T-helper 1 cell (primary cell): Measurements from ENCODE around the gene KRT84.
"Not testable (repeated sequence)": the region's sequence is repeated elsewhere in the genome, so short reads cannot be mapped to it uniquely, and the experiment has no call there.

Source experiments
- DNase-seq, 5 donors: peaks; one replicate each; pipeline ENCODE4 v3.0.0-alpha.2; 2012 to 2020

KRT84 gene

GRCh38 chr12:52410589-52411248 is 25.3 kb upstream of the KRT84 start:
- not testable (repeated sequence) for DNase-seq

DNA sequence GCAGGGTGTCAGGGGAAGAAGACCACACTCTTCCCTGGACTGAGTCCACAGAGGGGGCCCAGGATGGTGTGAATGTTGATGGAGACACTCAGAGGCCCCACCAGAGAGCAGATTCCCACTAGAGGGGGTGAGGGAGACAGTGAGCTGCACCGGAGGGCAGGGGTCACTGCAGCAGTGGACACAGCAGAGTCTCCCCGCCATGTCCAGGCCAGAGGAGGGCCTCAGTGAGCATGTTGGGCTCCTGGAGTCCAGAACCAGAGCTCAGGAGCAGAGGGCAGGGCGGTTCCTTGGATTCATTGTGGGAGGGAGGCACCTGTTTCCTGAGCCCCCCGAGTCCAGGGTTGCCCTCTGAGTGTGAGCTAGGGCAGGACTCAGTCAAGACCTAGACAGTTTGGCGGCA is 22.5 kb upstream of the KRT84 start:
- DNase-seq = no peak

DNA sequence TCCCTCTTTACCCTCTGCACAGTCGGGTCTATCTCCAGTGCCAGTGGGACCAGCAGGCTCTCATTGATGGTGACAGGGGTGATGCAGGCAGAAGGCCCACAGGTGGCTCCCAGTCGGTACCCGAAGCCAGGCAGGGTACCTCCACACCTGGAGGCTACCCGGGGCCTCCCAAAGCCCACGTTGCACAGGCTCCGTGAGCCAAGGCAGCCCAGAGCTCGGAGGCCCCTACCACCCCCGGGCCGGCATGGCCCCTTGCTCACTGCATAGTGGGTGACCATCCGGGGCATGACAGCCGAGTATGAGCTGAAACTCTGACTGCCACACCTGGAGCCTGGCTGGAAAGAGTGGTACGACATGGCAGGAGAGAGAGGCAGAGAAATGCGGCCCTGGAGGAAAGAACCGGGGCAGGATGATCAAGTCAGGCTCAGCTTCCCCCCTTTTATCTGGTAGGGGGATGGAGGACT is 20.5 kb upstream of the KRT84 start, which contains the start of gene KRT82:
Gene KRT82 (minus strand): TSS at position 414 of the 464 bp plus-strand sequence. CDS start 58 bp downstream, at position 356.
- no peak for DNase-seq

DNA sequence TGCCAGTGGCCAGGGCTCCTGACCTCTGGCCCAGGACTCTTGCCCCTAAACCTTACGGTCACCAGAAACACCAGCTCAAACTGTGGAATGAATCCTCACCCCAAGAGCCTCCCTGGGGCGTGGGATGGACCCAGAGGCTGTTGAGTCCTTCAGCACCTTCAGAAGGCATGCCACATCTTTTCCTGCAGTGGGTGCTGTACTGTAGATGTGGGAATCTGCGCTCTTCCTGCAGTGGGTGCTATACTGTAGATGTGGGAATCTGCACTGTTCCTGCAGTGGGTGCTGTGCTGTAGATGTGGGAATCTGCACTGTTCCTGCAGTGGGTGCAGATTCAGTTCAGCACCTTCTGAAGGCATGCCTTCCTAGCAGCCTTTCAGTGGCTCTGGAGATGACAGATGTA is 19.5 kb upstream of the KRT84 start:
- DNase-seq = no peak

- no peak for DNase-seq
These were observed 18.1 kb upstream of the KRT84 start for GRCh38 chr12:52403561-52403960.

DNA sequence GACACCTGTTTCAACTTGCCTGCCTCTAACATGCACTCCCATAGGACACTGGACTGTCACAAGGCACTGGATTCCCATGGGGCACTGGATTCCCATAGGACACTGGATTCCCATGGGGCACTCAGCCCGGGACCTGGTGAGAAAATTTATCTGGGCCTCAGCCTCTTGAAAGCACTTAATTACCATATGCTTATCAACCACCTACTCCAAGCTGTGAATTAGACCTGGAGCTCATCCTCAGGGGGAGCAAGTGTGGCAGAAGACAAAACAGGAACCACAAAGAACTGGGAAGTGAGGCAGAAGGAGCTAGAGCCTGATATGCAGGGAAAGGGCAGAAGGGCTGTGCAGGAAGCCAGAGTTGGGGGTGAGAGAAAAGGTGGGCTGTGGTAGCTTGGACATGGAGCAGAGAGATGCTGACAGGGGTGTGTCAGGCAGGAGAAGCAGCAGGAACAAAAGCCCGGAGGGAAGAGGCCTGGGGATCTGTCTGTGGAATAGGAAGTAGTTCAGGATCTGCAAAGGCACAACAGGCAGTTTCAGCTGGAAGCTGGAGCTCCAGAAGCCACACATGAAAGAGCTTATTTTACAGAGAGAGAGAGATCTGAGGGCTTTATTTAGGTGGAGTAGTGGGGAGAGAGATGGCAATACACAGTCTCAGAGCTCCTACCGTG is 17.6 kb upstream of the KRT84 start:
- DNase-seq = no peak

DNA sequence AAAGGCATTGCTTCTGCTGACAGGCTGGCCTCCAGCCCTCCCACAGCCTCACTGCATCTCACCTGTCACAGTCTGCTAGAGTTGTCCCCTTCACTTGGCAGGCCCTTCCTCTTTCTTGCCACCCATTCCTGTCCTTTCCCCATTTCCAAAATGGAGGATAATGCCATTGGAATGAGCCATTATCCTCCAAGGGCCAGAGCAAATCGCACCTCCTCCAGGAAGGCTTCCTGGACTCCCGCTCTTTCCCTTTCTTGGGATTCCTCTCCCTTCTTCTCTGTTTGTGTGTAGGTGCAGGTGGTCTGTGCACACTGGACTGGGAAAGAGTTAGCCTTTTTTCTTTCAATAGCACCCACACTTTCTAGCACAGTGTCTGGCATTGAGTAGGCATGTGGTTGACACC is 16.9 kb upstream of the KRT84 start:
- no peak for DNase-seq

DNA sequence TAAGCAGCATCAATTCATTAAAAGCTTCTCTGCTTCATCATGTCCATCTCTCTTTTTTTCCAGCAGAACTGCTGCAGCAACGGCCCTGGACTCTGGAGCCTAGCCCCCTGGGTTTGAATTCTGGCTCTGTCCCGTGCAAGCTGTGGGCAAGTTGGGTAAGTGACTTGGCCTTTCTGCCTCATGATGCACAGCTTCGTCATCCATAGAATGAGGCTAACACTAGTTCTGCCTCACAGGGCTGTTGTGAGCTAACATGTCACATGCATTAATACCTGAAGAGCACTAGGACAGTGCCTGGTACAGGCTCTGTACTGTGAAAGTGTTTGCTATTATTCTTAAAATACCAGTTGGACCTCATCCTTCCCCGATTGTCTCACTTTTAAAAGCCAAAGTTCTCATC is 16.5 kb upstream of the KRT84 start:
- no peak for DNase-seq

GRCh38 chr12:52401526-52401925 is 16.1 kb upstream of the KRT84 start:
- DNase-seq = no peak

DNA sequence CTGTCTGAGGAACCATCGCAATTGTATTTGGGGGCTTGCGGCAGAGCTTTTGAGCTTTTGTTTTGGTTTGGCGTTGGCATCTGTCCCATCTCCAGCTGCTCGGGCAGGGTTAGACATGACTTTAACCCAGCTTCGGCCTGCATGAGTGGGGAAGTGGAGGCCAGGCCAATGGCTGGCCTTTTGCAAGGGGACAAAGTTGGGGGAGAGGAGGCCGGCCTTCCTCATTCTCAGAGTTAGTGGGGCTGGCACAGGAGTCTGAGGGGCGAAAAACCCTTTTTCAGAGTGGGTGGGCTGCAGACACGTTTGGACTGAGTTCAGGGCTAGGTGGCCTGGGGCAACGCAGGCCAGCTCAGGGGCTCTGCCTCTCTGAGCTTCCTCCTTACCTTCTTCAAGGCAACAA is 15.5 kb upstream of the KRT84 start:
- DNase-seq = no peak

DNA sequence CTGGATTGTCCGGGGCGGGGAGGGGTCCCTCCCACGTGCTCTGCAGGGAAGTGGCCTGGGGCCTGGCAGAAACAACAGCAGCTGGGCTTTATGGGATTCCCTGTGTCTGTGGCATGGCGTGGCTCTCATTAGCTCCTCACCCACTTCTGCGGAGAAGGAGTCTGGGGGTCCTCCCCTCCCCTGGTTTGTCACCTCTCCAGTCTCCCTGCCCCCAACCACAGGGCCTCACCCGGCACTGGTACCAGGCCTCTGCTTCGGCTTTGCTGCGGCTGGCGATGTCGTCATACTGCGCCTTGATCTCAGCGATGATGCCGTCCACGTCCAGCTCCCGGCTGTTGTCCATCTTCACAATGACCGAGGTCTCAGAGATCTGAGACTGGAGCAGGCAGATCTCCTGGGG is 14.3 kb upstream of the KRT84 start:
- no peak for DNase-seq

DNA sequence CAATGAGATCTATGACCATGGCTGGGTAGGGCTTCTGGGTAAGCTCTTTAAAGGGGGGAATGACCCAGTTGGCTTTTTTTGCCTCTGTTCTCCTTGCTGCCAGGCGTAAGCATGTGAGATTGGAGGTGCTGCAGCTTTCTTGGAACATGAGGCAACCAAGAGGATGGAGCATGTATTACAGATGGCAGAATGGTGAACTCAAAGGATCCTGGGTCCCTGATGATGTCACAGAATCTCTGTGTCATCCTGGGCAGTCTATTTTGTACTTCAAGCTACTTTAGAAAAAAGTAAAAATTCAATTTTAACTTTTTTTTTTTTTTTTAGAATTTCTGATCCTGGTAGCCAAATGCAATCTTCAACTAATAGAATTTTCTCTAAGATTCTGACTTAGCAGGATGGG is 12.7 kb upstream of the KRT84 start:
- DNase-seq = no peak

- no peak for DNase-seq
These were observed 11.2 kb upstream of the KRT84 start for GRCh38 chr12:52396656-52397055.

- DNase-seq = no peak
These were observed 10.4 kb upstream of the KRT84 start for GRCh38 chr12:52395761-52396434.

DNA sequence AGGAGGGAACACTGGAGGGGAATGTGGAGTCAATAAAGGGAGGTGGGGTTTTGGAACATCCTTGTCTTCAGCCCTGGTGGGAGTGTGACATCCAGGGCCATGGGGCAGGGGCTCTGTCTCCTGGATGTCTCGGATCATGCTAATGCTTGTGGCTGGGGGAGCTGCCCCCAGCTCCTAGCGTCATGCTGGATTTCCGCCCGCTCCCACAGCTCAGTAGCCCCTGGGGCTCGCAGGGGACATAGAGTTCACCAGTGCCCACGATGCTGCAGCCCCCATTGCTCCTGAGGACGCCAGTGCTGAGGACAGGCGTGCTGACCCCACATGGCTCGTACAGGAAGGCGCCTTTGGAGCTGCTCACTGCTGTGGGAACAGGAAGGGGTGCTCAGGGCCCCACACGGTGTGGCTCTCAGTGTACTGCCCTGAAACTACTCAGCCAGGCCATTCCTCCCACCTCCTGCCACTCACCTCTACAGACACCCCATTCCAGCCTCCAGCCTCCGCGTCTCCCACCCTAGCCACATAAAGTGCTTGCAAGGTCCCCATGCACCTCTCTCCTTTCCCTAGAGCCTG is 9.5 kb upstream of the KRT84 start:
- DNase-seq = no peak

GRCh38 chr12:52392465-52393007 is 7.1 kb upstream of the KRT84 start:
- no peak for DNase-seq

DNA sequence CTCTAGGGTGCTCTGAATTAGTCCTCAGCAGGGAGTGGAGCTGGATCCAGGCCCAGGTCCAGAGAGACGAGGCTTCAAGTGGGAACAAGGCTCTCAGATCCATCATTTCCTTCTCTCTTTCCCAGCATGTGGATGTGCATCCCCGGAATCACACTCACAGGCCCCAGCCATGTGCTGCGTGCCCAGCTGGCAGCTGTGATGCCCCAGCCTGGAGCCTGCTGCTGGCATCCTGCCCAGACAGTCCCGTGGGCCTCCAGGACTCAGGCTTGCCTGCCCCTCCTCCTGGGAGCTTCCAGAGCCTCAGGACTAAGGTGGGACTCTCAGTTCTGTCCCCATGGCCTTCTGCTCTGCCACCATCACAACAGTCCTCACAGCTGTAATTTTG is 6.2 kb upstream of the KRT84 start:
- DNase-seq = no peak

- DNase-seq = no peak
These were observed 5.5 kb upstream of the KRT84 start for GRCh38 chr12:52390739-52391617.

DNA sequence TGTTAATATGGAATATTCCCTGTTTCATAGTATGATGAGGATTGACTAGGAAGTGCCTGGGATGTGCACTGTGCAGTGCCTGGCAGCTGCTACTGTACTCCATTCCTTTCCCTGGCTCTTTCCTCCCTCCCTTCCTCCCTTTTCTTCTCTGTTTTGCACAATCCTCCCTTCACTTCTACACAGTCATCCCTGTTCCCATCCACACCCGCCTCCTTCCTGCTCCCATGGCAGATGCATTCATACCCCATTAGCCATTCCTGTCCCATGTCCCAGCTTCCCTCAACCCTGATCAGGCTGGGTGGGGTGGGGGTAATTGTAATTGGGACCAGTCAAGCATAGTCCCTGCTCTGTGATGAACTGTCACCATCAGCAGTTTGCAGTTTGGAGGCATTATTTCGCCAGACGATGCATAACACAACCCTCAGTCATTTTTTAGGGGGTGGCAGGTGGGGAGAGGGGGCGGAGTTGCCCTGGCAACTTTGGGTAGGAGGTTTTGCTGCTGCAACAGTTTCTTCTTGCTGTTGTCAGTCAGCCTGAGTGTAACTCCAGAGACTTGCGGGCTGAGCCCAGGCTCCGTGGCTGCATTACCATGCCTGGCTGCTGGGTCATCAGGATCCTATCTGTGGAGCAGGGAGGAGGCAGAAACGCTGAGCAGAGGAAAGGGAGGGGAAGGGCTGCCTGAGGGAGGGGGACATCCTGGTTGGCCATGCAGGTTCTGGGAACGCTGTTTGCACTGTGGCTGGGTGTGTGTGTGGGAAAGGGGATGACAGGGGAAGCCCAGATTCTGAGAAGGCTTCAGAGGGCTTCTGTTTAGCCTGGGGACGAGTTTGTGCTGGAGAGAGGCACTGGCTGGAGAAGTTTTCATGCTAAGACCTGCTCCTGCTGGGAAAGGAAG is 4.1 kb upstream of the KRT84 start:
- no peak for DNase-seq

DNA sequence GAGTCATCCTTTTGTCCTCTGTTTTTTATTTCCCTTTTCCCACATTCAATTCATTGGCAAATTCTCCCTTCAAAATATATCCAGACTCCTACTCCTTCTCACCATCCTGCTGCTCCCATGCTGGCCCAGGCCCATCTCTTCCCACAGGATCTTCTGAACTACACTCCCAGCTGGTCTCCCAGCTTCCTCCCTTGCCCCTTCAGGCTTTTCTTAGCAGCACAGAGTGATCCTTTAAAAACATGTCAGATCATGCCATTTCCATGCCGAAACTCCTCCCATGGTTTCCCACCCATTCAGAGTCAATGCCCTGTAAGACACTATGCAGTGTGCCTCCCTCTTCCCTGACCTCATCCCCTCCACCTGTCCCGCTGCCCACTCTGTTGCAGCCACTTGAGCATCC is 2.4 kb upstream of the KRT84 start:
- DNase-seq = no peak

GRCh38 chr12:52383331-52383730 is 2.1 kb downstream of the KRT84 start:
- DNase-seq = no peak
